GM18508 (cell line): ENCODE data around the gene NDN.

Experiments used
- ATAC-seq: cut with Tn5 transposase; IDR thresholded peaks from one replicate; pipeline ENCODE4 v1.9.1; 2021; ENCODE audit warnings: moderate number of reproducible peaks; ENCODE audit not compliant: insufficient read depth, unreplicated experiment

NDN gene

GRCh38 chr15:23644829-23645228 lies 42.3 kb downstream of the NDN start:
- no peak for ATAC-seq

GRCh38 chr15:23642413-23643044 lies 44.6 kb downstream of the NDN start:
- no peak for ATAC-seq
